Parathyroid adenoma (tissue), 2 donors: Measurements from ENCODE around the gene ZNRD2.
A peak's percentile ranks its signal among the peaks of the same experiment; 100 is the strongest.

ENCODE experiments used
- H2AFZ ChIP-seq: fragments of 300-600 bp; sonication (generic); one replicate; pipeline ENCODE4 v1.7.0; 2017; ENCODE audit warnings: antibody characterized with exemption, mild to moderate bottlenecking
- H3K27ac ChIP-seq: fragments of 300-600 bp; sonication (generic); one replicate; pipeline ENCODE4 v1.7.0; 2017
- H3K27me3 ChIP-seq: fragments of 300-600 bp; sonication (generic); one replicate; pipeline ENCODE4 v1.7.0; 2017; ENCODE audit warnings: low read length; ENCODE audit not compliant: control insufficient read depth, insufficient read depth
- H3K36me3 ChIP-seq: fragments of 300-600 bp; sonication (generic); one replicate; pipeline ENCODE4 v1.7.0; 2017; ENCODE audit warnings: low read length; ENCODE audit not compliant: control insufficient read depth, insufficient read depth
- H3K4me1 ChIP-seq: fragments of 300-600 bp; sonication (generic); one replicate; pipeline ENCODE4 v1.7.0; 2017; ENCODE audit warnings: control low read depth
- H3K4me2 ChIP-seq: fragments of 300-600 bp; sonication (generic); one replicate; pipeline ENCODE4 v1.7.0; 2017; ENCODE audit warnings: low read length
- H3K4me3 ChIP-seq: fragments of 300-600 bp; sonication (generic); one replicate; pipeline ENCODE4 v1.7.0; 2017; ENCODE audit warnings: low read depth, low read length
- H3K79me2 ChIP-seq: fragments of 300-600 bp; sonication (generic); one replicate; pipeline ENCODE4 v1.7.0; 2017; ENCODE audit warnings: control low read depth
- H3K9ac ChIP-seq: fragments of 300-600 bp; sonication (generic); one replicate; pipeline ENCODE4 v1.7.0; 2017; ENCODE audit warnings: mild to moderate bottlenecking
- H3K9me3 ChIP-seq: fragments of 300-600 bp; sonication (generic); one replicate; pipeline ENCODE4 v1.7.0; 2017; ENCODE audit warnings: low read length; ENCODE audit not compliant: control insufficient read depth
- CTCF ChIP-seq: fragments of 300-600 bp; sonication (generic); IDR thresholded peaks from one replicate; pipeline ENCODE4 v1.7.0; 2017; ENCODE audit warnings: antibody characterized with exemption, mild to moderate bottlenecking
- donor health status: primary hyperparathyroidism.

Gene ZNRD2

DNA sequence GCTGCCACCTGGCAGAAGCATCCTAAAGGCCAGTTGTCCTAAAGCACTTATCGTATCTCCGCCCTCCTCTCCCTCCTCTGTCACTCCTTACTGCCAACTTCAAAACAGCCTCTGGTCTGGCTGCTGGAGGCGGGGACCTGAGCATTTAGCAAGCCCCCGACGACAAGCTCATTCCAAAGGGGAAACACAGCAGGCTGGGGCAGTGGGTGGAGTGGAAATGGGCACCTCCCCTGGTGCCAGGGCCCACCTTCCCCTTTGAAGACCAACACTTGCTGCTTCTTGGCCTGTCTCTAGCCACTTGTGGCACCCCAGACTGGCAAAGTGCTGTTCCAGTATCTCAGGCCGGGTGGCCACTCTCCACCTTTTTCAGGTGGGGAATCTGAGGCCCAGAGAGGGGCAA is 40.1 kb downstream of the ZNRD2 start:
- H3K27ac ChIP-seq: peak overlapping the region; percentile 54
- H3K9ac ChIP-seq: no peak overlapping the region
- no peaks in the 10 kb centered on the region for H3K9me3 ChIP-seq
- no peak for TF ChIP-seq CTCF
- H3K4me2 ChIP-seq: no peak overlapping the region
- no peaks in the 10 kb centered on the region for H3K79me2 ChIP-seq
- H3K4me3 ChIP-seq: no peak overlapping the region
- H2AFZ ChIP-seq: no peak overlapping the region
- H3K36me3 ChIP-seq: no peaks in the 10 kb centered on the region
- no peaks in the 10 kb centered on the region for H3K27me3 ChIP-seq
- H3K4me1 ChIP-seq: no peaks in the 10 kb centered on the region

DNA sequence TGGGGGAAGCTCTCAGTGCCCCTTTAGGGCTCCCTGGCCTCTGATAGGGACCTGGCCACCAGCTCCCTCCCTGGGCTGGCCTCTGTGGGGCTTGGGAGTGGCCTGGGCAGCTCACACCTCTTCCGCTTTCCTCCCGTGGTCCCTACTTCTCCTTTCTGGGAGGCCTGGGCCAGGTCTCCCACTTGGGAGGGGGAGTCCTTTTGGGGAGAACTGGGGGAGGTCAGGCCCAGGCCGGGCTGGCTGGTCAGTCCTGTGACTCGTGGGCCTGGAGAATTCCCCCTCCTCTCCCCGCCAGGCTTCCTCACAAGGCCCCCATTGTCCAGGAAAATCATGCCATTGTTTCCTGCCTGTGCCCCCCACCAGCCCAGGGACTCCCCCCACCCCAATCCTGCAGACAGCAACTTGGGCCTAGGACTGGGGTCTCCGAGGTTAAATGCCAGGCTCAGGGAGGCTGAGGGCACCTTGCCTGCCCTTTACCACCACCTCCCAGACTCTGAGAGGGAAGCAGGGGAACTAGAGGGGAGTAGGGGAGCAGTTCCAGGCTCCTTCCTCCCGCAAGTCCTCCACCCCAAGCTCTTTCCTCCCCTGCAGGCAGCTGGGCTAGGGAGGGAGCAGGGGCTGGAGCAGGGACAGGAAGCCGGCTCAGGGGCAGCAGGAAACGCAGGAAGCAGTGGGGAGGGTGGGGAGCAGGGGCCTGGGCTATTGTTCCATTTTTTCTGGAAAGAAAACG is 40.9 kb downstream of the ZNRD2 start:
- Histone ChIP-seq H3K79me2 (no peaks in the 10 kb centered on the region), H3K4me1 (no peaks in the 10 kb centered on the region), H3K4me3 (no peak overlapping the region), H2AFZ (no peak overlapping the region), H3K27me3 (no peaks in the 10 kb centered on the region), H3K9ac (no peak overlapping the region), H3K4me2 (no peak overlapping the region), H3K9me3 (no peaks in the 10 kb centered on the region), H3K27ac (peak overlapping the region; percentile 54), H3K36me3 (no peaks in the 10 kb centered on the region)
- no peak for TF ChIP-seq CTCF

DNA sequence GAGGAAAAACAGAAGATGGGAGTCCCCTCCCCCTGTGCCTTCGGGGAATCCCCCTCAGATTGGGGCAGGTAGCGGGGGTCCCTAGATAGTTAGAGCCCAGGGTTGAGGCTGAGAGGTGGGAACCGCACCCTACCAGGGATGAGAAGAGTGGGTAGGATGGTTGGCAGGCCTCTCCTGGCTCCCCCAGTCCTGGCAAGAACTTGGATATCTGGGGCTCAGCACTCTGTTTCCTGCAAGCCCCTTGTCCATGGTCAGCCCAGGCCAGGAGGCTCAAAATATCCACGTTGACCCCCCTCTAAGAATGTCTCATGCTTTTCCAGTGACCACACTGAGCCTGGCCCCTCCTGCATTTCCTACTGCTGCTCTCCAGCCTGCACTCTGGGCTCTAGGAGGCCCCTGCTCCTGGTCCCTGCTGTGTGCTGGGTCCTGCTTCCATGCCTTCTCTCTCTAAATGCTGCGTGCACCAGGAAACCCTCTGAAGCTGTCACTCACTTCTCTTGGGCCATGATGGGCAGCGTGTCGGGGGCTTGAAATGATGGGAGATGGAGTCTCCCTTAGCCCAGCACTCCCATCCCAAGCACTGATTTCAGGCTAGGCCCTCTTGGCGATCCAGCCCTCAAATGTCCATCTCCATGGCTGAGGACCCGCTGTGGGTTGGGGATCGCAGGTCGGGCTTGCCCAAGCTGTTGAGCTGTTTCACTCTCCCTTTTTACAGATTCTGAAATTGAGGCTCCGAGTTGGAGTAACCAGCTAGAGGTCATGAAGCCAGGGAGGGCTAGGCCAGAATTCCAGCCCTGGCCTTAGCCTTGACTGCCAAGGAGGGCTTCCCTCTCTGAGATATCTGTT is 41.7 kb downstream of the ZNRD2 start:
- Histone ChIP-seq H3K4me2 (peak overlapping the region; percentile 85), H3K9ac (no peak overlapping the region), H3K27me3 (no peaks in the 10 kb centered on the region), H2AFZ (no peak overlapping the region), H3K4me3 (peak overlapping the region; percentile 27), H3K27ac (no peak overlapping the region), H3K36me3 (no peaks in the 10 kb centered on the region), H3K79me2 (no peaks in the 10 kb centered on the region), H3K9me3 (no peaks in the 10 kb centered on the region), H3K4me1 (peaks cover 5% of the 10 kb centered on the region)
- no peak for TF ChIP-seq CTCF

GRCh38 chr11:65612691-65613090 is 42.4 kb downstream of the ZNRD2 start:
- H3K9me3 ChIP-seq: no peaks in the 10 kb centered on the region
- H3K27me3 ChIP-seq: no peaks in the 10 kb centered on the region
- H3K4me3 ChIP-seq: peak overlapping the region; percentile 27
- H3K36me3 ChIP-seq: no peaks in the 10 kb centered on the region
- H2AFZ ChIP-seq: no peak overlapping the region
- H3K27ac ChIP-seq: no peak overlapping the region
- no peak for TF ChIP-seq CTCF
- H3K9ac ChIP-seq: no peak overlapping the region
- H3K4me2 ChIP-seq: peak overlapping the region; percentile 85
- peaks cover 5% of the 10 kb centered on the region for H3K4me1 ChIP-seq
- H3K79me2 ChIP-seq: no peaks in the 10 kb centered on the region
